GM12878 (cell line): ENCODE measurements around the gene MAP1LC3A.

Experiments used
- CEBPB ChIP-seq, 2 experiments: fragments of 150-350 bp in 1 of 2; IDR thresholded peaks; 2 replicates each; pipeline ENCODE4 v1.6.1; 2012 to 2014; ENCODE audit warnings: low read depth in 2 of 2, low read length in 2 of 2, borderline replicate concordance in 1 of 2, inconsistent platforms in 1 of 2
- CTCF ChIP-seq, 3 experiments: IDR thresholded peaks in 2 of 3; conservative IDR thresholded peaks in 1 of 3; 2 replicates each; pipeline ENCODE4 v1.5.1; 2011; ENCODE audit warnings: low read depth in 3 of 3, low read length in 3 of 3, mild to moderate bottlenecking in 3 of 3, control low read depth in 2 of 3, moderate library complexity in 2 of 3, inconsistent platforms in 1 of 3, mixed read lengths in 1 of 3; ENCODE audit not compliant: control insufficient read depth in 2 of 3, insufficient read depth in 1 of 3; ENCODE audit errors: extremely low read depth in 1 of 3
- CUX1 ChIP-seq: IDR thresholded peaks from 2 replicates; pipeline ENCODE4 v1.6.1; 2012; ENCODE audit warnings: improper control_type of control experiment, low read depth, low read length; ENCODE audit not compliant: insufficient replicate concordance
- MEF2B ChIP-seq: fragments of 450-650 bp; IDR thresholded peaks from 2 replicates; pipeline ENCODE4 v1.6.1; 2018; ENCODE audit warnings: mild to moderate bottlenecking, moderate library complexity; ENCODE audit not compliant: partially characterized antibody, poor library complexity, severe bottlenecking
- MTA2 ChIP-seq: fragments of 450-650 bp; IDR thresholded peaks from 2 replicates; pipeline ENCODE4 v1.6.1; 2016; ENCODE audit warnings: low read depth, mild to moderate bottlenecking, moderate library complexity
- NFIC ChIP-seq: IDR thresholded peaks from 2 replicates; pipeline ENCODE4 v1.6.1; 2012; ENCODE audit warnings: low read depth, mild to moderate bottlenecking, inconsistent platforms, low read length, moderate library complexity
- NFYB ChIP-seq: IDR thresholded peaks from 2 replicates; pipeline ENCODE4 v1.6.1; 2011; ENCODE audit warnings: low read depth, mild to moderate bottlenecking, low read length, improper control_type of control experiment, moderate library complexity; ENCODE audit not compliant: insufficient read depth
- NRF1 ChIP-seq: conservative IDR thresholded peaks from 2 replicates; pipeline ENCODE4 v1.6.1; 2011; ENCODE audit warnings: mild to moderate bottlenecking, low read depth, low read length, improper control_type of control experiment
- POLR2AphosphoS5 ChIP-seq: IDR thresholded peaks from 2 replicates; pipeline ENCODE4 v1.6.1; 2011; ENCODE audit warnings: mild to moderate bottlenecking, low read length, inconsistent platforms
- RUNX3 ChIP-seq: IDR thresholded peaks from 2 replicates; pipeline ENCODE4 v1.6.1; 2012; ENCODE audit warnings: low read length, inconsistent platforms
- SREBF2 ChIP-seq: IDR thresholded peaks from 2 replicates; pipeline ENCODE4 v1.6.1; 2012; ENCODE audit warnings: mild to moderate bottlenecking, low read length
- USF2 ChIP-seq: IDR thresholded peaks from 2 replicates; pipeline ENCODE4 v1.6.1; 2011; ENCODE audit warnings: low read depth, low read length, improper control_type of control experiment, borderline replicate concordance

GRCh38 chr20:34595377-34596184, 37.1 kb downstream of the MAP1LC3A start:
- TF ChIP-seq SREBF2 = no peak
- no peak for TF ChIP-seq MTA2
- no peak for TF ChIP-seq POLR2AphosphoS5
- no peak for TF ChIP-seq NFIC
- no peak for TF ChIP-seq RUNX3
- no peak for TF ChIP-seq CTCF (IDR thresholded peaks at IDR 0.05 in 2 of 3, conservative IDR thresholded peaks at IDR 0.05 in 1 of 3; ENCODE audit: control insufficient read depth in 2 of 3, extremely low read depth in 1 of 3, insufficient read depth in 1 of 3, low read depth in 3 of 3, low read length in 3 of 3)
- TF ChIP-seq MEF2B = no peak
- TF ChIP-seq NFYB = no peak
- TF ChIP-seq CEBPB (IDR thresholded peaks at IDR 0.05; ENCODE audit: borderline replicate concordance in 1 of 2, low read depth in 2 of 2, low read length in 2 of 2) = no peak
- TF ChIP-seq CUX1 = no peak
- no peak for TF ChIP-seq USF2
- TF ChIP-seq NRF1 = no peak
